Measurements from ENCODE around the gene CCDC51. TPM values are rescaled to one million over a fixed set of nuclear protein-coding genes. Genes with fewer than 3 reads are reported as not detected.

The CCDC51 gene
- total and polyA plus RNA-seq, 7 donors: 9.4 to 22.5 (median 13.3) TPM

- 97% methylated on average over 3 of the region's 3 CpGs for WGBS, 2 donors
- TF ChIP-seq CTCF (IDR thresholded peaks at IDR 0.05) (no peak), EP300 (IDR thresholded peaks at IDR 0.05) (no peak), POLR2A (IDR thresholded peaks at IDR 0.05) (no peak), POLR2AphosphoS5 (IDR thresholded peaks at IDR 0.05) (no peak)
- Histone ChIP-seq H3K27ac (no peak overlapping the region), H3K4me3 (no peak overlapping the region), H3K27me3 (no peaks in the 10 kb centered on the region), H3K4me1 (peaks cover 0 to 8% (median 7%) of the 10 kb centered on the region in 4 donors), H3K36me3 (peaks cover 14 to 58% (median 25%) of the 10 kb centered on the region in 4 donors), H3K9me3 (no peaks in the 10 kb centered on the region)
- intact Hi-C loops (cut with DNase I): no loop called here
- DNase-seq: no peak
Observed at GRCh38 chr3:48460517-48460902, 20.6 kb upstream of the CCDC51 start.

GRCh38 chr3:48459773-48460516 is 20.0 kb upstream of the CCDC51 start:
- Histone ChIP-seq H3K27ac (no peak overlapping the region), H3K36me3 (peaks cover 14 to 64% (median 30%) of the 10 kb centered on the region in 4 donors), H3K27me3 (no peaks in the 10 kb centered on the region), H3K4me3 (no peak overlapping the region), H3K4me1 (peaks cover 0 to 3% (median 2%) of the 10 kb centered on the region in 4 donors), H3K9me3 (no peaks in the 10 kb centered on the region)
- 90 to 92% methylated on average over 7 of the region's 7 CpGs for WGBS, 2 donors
- no peak for TF ChIP-seq CTCF (IDR thresholded peaks at IDR 0.05)
- no peak for TF ChIP-seq POLR2A (IDR thresholded peaks at IDR 0.05)
- no peak for TF ChIP-seq EP300 (IDR thresholded peaks at IDR 0.05)
- TF ChIP-seq POLR2AphosphoS5 (IDR thresholded peaks at IDR 0.05): no peak
- intact Hi-C loops (cut with DNase I): no loop called here
- DNase-seq: no peak

- Histone ChIP-seq H3K4me1 (no peaks in the 10 kb centered on the region), H3K9me3 (no peaks in the 10 kb centered on the region), H3K36me3 (peaks cover 14 to 69% (median 34%) of the 10 kb centered on the region in 4 donors), H3K4me3 (no peak overlapping the region), H3K27me3 (no peaks in the 10 kb centered on the region), H3K27ac (no peak overlapping the region)
- intact Hi-C loops (cut with DNase I): no loop called here
- WGBS, 2 donors: 96 to 97% methylated on average over 3 of the region's 3 CpGs
- TF ChIP-seq EP300 (IDR thresholded peaks at IDR 0.05) (no peak), POLR2A (IDR thresholded peaks at IDR 0.05) (no peak), POLR2AphosphoS5 (IDR thresholded peaks at IDR 0.05) (no peak), CTCF (IDR thresholded peaks at IDR 0.05) (no peak)
- DNase-seq: no peak
Observed at GRCh38 chr3:48459331-48459730, 19.4 kb upstream of the CCDC51 start.

GRCh38 chr3:48456456-48456855 is 16.5 kb upstream of the CCDC51 start:
- Histone ChIP-seq H3K27ac (no peak overlapping the region), H3K9me3 (no peaks in the 10 kb centered on the region), H3K36me3 (peaks cover 14 to 97% (median 38%) of the 10 kb centered on the region in 4 donors), H3K4me3 (no peak overlapping the region), H3K4me1 (no peaks in the 10 kb centered on the region), H3K27me3 (no peaks in the 10 kb centered on the region)
- no peak for DNase-seq
- intact Hi-C loops (cut with DNase I): no loop called here
- no peak for TF ChIP-seq CTCF (IDR thresholded peaks at IDR 0.05)
- TF ChIP-seq POLR2A (IDR thresholded peaks at IDR 0.05): no peak
- TF ChIP-seq EP300 (IDR thresholded peaks at IDR 0.05): no peak
- TF ChIP-seq POLR2AphosphoS5 (IDR thresholded peaks at IDR 0.05): no peak
- 97 to 98% methylated on average over 1 of the region's 1 CpG for WGBS, 2 donors
